ELF-1 (cell line): ENCODE measurements around the gene NPAS1.
"Not testable (repeated sequence)": the region's sequence is repeated elsewhere in the genome, so short reads cannot be mapped to it uniquely, and the experiment has no call there.

ENCODE experiments used
- DNase-seq: peaks from one replicate; pipeline ENCODE4 v3.0.0-alpha.2; 2016; ENCODE audit warnings: low read depth, low spot score

Gene NPAS1

DNA sequence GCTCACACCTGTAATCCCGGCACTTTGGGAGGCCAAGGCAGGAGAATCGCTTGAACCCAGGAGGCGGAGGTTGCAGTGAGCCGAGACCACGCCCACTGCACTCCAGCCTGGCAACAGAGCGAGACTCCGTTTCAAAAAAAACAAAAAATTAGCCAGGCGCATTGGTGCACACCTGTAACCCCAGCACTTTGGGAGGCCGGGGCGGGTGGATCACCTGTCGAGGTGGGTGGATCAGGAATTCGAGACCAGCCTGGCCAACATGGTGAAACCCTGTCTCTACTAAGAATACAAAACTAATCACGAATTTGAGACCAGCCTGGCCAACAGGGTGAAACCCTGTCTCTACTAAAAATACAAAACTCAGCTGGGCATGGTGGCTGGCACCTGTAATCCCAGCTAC, 58.7 kb downstream of the NPAS1 start:
- DNase-seq = not testable (repeated sequence)

GRCh38 chr19:47081095-47081494, 61.5 kb downstream of the NPAS1 start:
- peak; percentile 67 for DNase-seq

- DNase-seq = no peak
Observed at GRCh38 chr19:47082493-47082892, 62.9 kb downstream of the NPAS1 start.

DNA sequence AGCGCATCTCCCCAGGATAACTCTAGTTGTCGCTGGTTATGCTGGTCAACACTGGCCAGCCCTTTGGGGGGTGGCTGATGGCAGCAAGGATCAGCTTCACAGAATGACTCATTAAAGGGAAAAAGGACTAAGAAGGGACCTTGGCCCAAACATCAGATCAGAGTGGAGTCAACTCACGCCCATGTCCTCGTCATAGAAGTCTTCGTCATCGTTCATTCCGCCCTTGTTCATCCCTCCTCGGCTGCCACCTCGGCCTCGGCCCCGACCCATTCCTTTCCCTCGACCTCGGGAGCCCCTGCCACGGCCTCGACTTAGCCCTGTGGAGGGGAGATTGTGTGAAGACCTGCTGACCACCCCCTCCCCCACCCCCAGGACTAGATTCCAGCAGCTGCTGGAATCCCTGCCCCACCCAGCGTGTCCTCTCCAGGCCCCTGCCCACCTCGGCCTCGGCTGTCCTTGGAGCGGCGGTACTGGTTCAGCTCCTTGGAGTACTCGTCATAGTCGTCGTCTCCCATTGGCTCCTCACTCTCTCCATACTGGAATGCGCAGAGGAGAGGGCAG, 65.3 kb downstream of the NPAS1 start:
- no peak for DNase-seq

DNA sequence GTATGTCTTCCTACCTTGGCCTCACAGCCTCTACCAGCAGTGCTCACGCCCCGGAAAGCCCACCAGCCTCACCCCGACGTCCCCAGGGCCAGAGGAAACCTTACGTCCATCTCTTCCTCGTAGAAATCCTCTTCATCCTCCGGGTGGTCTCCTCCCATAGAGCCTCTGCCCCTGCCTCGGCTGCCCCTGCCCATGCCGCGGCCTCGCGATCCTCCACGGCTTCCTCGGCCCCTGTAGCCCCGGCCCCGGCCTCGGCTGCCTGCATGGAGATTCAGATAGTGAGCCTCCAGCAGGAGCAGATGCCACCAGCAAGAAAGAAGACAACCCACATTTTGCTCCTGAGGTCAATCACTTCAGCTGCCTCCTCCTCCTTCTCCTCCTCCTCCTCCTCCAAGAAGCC, 66.6 kb downstream of the NPAS1 start:
- no peak for DNase-seq

DNA sequence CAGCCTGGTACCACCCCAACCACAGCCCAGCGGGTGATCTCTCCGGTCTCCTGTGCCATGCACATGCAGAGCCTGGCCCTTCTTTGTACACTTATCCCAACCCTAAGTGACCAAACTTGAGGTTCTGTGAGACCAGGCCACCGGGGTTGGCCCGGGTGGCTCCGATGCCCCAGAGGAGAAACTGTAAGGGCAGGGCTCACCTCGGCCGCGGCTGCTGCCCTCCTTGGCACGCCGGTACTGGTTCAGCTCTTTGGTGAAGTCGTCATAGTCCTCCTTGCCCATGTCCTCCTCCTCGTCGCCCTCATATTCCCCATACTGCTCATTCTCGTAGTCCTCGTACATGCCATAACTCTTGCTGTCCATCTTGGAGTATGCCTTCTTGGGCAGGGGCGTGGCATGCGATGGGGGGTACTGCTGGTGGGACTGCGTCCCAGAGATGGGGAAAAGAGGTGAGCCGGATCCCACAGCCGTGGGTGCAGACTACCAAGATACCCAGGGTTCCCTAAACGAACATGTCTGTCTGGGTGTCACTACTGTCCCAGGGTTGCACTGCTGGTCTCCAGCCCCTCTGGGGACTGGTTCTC, 70.2 kb downstream of the NPAS1 start:
- no peak for DNase-seq

DNA sequence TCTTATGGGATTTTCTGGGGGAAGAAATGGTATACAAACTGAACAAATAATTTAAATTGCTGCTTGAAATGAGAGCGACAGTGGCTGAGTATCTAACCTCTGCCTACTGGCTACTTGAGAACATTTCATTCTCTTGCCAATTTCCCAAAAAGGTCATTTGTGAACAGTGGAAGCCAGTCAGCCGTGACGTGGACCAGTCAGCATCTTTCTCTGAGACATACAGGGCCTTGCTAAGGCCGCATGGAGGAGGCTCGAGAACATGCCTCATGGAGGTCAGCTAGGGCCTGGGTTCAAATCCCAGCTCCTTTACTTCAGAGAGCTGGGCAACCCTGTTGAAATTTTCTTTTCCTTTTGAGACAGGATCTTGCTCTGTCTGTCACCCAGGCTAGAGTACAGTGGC, 73.6 kb downstream of the NPAS1 start:
- no peak for DNase-seq

GRCh38 chr19:47093841-47094240, 74.2 kb downstream of the NPAS1 start:
- DNase-seq = no peak

GRCh38 chr19:47094557-47095475, 75.2 kb downstream of the NPAS1 start:
- DNase-seq = no peak
